ENCODE results near the gene YY1.
"Not testable (repeated sequence)": the region's sequence is repeated elsewhere in the genome, so short reads cannot be mapped to it uniquely, and the experiment has no call there.

Gene YY1

GRCh38 chr14:100295376-100296105 is 56.6 kb downstream of the YY1 start:
- in situ Hi-C loops (cut with MboI; ENCODE audit: low sequenced_read_pairs), result no loop called here

- in situ Hi-C loops (cut with MboI; ENCODE audit: low sequenced_read_pairs), result no loop called here
These were observed 57.2 kb downstream of the YY1 start for GRCh38 chr14:100296106-100296651.

- in situ Hi-C loops (cut with MboI; ENCODE audit: low sequenced_read_pairs), result not testable (repeated sequence)
These were observed 57.8 kb downstream of the YY1 start for GRCh38 chr14:100296729-100297128.

GRCh38 chr14:100297320-100298300 is 58.7 kb downstream of the YY1 start:
- in situ Hi-C loops (cut with MboI; ENCODE audit: low sequenced_read_pairs), result no loop called here

GRCh38 chr14:100298551-100299237 is 59.8 kb downstream of the YY1 start:
- in situ Hi-C loops (cut with MboI; ENCODE audit: low sequenced_read_pairs), result no loop called here

GRCh38 chr14:100299238-100299560 is 60.3 kb downstream of the YY1 start:
- in situ Hi-C loops (cut with MboI; ENCODE audit: low sequenced_read_pairs), result no loop called here

GRCh38 chr14:100302616-100303015 is 63.7 kb downstream of the YY1 start:
- in situ Hi-C loops (cut with MboI; ENCODE audit: low sequenced_read_pairs), result no loop called here

GRCh38 chr14:100303179-100303578 is 64.2 kb downstream of the YY1 start:
- in situ Hi-C loops (cut with MboI; ENCODE audit: low sequenced_read_pairs), result no loop called here

GRCh38 chr14:100303925-100304324 is 65.0 kb downstream of the YY1 start:
- in situ Hi-C loops (cut with MboI; ENCODE audit: low sequenced_read_pairs), result no loop called here

- in situ Hi-C loops (cut with MboI; ENCODE audit: low sequenced_read_pairs), result no loop called here
These were observed 65.9 kb downstream of the YY1 start for GRCh38 chr14:100304825-100305323.

GRCh38 chr14:100305324-100306100 is 66.6 kb downstream of the YY1 start:
- in situ Hi-C loops (cut with MboI; ENCODE audit: low sequenced_read_pairs), result no loop called here

- in situ Hi-C loops (cut with MboI; ENCODE audit: low sequenced_read_pairs), result no loop called here
These were observed 67.4 kb downstream of the YY1 start, which contains the start of gene SLC25A29 for GRCh38 chr14:100306101-100306997. SLC25A29 (minus strand) TSS chr14:100306444; CDS start chr14:100306232, 212 bp downstream.

GRCh38 chr14:100306998-100307765 is 68.2 kb downstream of the YY1 start:
- in situ Hi-C loops (cut with MboI; ENCODE audit: low sequenced_read_pairs), result no loop called here

GRCh38 chr14:100307766-100308426 is 69.0 kb downstream of the YY1 start:
- in situ Hi-C loops (cut with MboI; ENCODE audit: low sequenced_read_pairs), result no loop called here

GRCh38 chr14:100308427-100308792 is 69.5 kb downstream of the YY1 start:
- in situ Hi-C loops (cut with MboI; ENCODE audit: low sequenced_read_pairs), result not testable (repeated sequence)

- in situ Hi-C loops (cut with MboI; ENCODE audit: low sequenced_read_pairs), result no loop called here
These were observed 70.2 kb downstream of the YY1 start for GRCh38 chr14:100309028-100309737.

Measured in hTERT RPE-1 (cell line).